Kidney tubule cell (primary cell): ENCODE data around the gene TPST1.
"Not testable (repeated sequence)": the region's sequence is repeated elsewhere in the genome, so short reads cannot be mapped to it uniquely, and the experiment has no call there.

Experiments
- DNase-seq: peaks from one replicate; pipeline ENCODE4 v3.0.0-alpha.2; 2018; ENCODE audit warnings: low spot score

TPST1 gene

DNA sequence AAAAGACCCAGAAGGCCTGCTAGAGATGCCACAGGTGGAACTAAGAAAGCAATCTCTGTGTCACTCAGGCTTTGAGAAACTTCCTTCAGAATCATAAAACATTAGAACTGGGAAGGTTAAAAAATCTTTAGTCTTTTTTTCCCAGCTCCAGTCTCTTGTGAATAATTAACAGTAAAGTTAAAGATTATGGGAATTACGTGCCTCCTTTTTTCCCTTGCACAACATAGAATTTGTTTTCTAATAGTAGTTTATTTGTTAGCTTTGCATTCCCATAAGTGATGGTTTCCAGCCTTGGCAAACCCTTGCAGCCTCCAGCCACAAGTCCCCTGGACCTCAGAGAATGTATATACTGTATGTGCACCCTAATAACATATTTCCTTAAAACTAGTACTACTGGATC, 128.3 kb downstream of the TPST1 start:
- DNase-seq, result peak; percentile 50

- DNase-seq, result no peak
Observed at GRCh38 chr7:66335318-66335717, 130.2 kb downstream of the TPST1 start.

DNA sequence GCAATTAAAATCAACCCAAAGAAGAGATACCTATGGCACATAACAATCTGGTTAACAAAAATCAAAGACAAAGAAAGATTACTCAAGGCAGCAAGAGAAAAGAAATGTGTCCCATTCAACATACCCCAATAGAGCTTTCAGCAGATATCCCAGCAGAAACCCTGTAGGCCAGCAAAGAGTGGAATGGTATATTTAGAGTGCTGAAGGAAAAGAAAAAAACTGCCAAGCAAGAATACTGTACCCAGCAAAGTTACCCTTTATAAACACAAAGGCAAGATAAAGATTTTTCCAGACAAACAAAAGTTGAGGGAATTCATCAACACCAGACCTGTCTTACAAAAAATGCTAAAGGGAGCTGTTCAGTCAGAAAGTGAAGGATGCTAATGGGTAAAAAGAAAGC, 131.6 kb downstream of the TPST1 start:
- DNase-seq, result no peak

DNA sequence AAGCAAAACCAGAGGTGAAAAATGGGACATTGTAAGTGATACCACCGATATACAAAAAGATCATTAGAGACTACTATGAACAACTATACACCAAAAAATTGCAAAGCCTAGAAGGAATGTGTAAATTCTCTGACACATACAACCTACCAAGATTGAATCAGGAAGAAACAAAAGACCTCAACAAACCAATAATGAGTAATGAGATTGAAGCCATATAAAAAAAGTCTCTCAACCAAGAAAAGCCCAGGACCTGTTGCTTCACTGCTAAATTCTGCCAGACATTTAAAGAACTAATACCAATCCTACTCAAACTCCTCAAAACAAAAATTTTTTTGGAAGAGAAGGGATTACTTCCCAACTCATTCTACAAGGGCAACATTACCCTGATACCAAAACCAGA, 134.0 kb downstream of the TPST1 start:
- DNase-seq, result no peak

- DNase-seq, result no peak
Observed at GRCh38 chr7:66344166-66344565, 139.0 kb downstream of the TPST1 start.

DNA sequence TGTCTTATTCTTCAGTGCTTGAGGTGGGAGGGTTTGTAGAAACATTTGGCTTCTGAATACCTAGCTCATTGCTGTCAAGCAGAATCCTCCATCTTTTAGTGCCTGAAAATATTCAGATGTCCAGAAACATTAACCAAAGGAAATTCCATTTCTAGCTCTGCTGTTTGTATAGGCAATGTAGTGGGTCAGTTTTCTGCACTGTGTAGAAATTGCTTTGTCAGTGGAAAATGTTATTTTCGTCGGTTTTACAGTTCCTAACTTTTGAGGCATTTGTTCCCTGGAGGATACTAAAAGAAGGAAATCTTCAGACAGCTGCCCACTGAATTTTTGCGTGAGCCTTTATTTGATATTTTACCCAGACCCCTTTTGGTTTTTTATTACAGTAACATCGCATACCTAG, 143.4 kb downstream of the TPST1 start:
- DNase-seq, result no peak

DNA sequence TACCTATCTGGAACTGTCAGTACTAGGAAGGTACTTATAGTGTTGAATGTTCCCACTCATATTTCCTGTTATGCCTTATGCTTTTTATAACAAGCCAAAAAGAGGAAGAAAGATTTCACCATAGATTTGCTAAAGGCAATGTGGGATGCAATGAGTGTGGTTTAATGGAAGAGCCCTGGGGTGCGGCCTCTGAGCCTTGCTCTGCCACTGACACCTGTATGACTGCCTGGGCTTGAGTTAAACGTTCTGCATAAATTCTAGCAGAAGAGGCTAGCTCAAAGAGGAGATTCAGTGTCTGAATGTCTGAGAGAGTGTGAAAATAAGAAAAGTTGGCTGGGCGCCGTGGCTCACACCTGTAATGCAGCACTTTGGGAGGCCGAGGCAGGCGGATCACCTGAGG, 143.8 kb downstream of the TPST1 start:
- DNase-seq, result no peak

DNA sequence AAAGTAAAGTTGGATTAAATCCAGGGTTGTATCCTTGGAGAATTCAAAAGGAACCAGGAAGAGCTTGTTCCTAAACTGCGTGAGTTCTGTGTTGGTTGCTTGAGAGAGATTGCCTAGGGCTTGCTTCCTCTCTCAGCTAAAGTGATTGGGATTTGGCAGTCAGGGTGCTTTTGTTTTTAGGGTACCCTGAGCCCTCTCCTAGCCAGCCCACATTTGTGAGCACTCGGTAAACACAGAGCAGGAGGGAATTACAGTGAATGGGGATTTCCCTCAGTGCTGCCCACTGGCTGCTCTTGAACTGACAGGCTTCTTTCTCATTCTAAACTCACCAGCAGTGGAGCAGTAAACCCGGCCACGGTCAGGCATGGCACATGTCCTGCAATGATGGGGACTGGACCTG, 146.9 kb downstream of the TPST1 start:
- peak; percentile 55 for DNase-seq

DNA sequence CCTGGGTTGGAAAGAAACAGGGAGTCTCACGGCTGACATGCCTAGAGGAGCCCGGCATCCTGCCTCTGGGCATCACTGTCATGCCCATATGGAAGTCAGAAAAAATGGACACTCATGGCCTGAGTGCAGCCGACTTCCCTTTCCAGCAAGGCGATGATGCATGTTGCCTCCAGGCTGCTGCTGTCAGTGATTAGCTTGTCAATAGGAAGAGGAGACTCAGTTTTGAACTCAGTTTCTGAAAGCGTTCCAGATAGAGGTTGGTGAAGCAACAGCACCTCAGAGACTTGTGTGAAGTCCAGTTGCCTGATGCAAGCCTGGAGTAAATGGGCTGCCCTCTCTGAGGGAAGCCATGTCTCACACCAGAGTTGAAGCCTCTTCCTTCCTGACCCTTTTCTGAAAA, 148.4 kb downstream of the TPST1 start:
- peak; percentile 48 for DNase-seq

DNA sequence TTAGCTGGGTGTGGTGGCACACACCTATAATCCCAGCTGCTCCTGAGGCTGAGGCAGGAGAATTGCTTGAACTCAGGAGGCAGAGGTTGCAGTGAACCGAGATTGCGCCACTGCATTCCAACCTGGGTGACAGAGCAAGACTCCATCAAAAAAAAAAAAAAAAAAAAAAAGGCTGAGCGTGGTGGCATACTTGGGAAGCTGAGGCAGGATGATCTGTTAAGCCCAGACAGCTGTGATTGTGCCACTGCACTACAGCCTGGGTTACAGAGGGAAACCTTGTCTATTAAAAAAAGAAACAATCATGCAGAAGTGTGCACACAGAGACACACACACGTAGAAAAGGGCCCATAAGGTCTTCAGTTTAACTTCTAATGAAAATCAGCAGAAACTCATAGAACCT, 150.6 kb downstream of the TPST1 start:
- no peak for DNase-seq

- peak; percentile 39 for DNase-seq
Observed at GRCh38 chr7:66356277-66356721, 151.2 kb downstream of the TPST1 start.

- DNase-seq, result no peak
Observed at GRCh38 chr7:66357087-66357486, 152.0 kb downstream of the TPST1 start.

DNA sequence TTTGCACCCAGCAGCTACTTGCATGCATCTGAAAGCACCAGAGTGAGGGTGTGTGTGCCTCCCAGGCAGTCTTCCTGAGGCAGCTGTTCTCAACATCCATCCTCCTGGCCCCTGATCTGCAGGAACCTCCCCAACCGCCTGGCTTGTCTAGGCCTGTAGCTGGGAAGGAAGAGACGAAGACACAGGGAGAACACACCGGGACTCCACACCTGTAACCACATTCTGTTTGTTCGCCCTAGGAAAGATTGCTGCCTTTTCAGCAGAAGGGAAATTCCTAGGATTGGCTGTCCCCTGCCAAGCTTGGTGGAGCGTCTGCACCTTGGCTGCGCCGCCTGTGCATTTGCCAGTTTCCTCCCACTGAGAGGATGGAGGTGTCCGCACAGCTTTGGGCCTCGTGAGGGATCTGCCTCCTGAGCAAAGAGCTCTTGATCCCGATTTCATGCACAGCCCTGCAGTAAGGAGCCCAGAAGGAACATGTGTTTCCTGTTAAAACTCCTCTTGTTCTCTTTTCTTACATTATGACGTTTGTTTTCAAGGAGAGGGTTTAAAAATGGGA, 154.6 kb downstream of the TPST1 start:
- no peak for DNase-seq

DNA sequence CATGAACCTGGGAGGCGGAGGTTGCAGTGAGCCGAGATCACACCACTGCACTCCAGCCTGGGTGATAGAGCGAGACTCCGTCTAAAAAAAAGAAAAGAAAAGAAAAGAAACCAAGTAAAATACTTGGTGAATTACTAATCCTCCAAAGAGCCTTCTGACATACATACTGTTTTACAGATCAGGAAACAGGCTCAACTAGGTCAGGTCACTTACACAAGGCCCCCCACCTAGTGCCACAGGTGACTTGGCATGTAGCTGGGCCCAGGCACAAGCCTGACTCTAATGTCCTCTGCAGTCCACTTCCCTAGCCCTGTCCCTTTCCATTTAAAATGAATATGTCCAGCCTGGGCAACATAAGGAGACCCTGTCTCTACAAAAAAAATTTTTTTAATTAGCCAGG, 157.0 kb downstream of the TPST1 start:
- DNase-seq, result peak; percentile 55

DNA sequence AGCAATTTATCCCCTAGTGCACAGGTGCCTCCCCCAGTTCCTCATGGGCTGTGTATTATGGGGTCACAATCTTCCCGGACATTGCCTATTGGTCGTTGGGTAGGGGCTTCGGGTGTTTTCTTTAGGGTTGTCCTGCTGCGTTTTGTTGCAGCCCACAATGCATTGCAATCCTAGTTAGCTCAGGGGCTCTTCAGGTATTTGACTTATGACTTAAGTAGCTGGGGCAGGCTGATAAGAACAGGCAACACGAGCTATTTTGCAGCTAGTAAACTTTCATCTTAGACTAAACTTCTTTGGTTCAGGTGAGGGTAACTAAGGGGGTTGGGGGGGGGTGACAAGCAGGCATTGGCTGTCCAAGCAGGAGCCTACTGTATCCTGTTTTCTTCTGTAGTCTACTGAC, 158.5 kb downstream of the TPST1 start:
- DNase-seq, result no peak

- DNase-seq, result not testable (repeated sequence)
Observed at GRCh38 chr7:66365031-66365430, 159.9 kb downstream of the TPST1 start.

DNA sequence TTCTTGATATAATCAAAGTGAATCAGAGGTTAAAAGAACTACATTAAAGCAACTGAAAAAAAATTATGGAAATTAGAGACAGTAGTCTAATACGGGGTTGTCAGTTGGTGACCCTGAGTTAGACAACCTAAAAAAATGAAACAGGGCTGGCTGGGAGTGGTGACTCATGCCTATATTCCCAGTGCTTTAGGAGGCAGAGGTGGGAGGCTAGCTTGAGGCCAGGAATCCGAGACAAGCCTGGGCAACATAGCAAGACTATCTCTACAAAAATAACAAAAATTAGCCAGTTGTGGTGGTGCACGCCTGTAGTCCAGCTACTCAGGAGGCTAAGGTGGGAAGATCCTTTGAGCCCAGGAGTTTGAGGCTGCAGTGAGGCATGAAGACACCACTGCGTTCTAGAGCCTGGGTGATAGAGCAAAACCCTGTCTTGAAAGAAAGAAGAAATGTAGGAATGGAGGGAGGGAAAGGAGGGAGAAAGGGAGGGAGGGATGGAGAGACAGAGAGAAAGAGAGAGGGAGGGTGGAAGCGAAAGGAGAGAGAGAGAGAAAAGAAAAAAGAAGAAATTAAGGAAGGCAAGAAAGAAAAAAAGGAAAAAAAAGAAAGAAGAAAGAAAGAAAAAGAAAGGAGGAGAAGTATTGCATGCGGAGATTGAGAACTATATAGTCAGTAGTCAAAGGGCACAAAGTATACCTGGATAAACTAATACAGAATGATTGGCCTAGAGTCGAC, 166.1 kb downstream of the TPST1 start:
- no peak for DNase-seq

GRCh38 chr7:66374141-66374840, 169.2 kb downstream of the TPST1 start:
- DNase-seq, result not testable (repeated sequence)

- DNase-seq, result no peak
Observed at GRCh38 chr7:66376264-66376945, 171.3 kb downstream of the TPST1 start.

GRCh38 chr7:66377045-66377444, 171.9 kb downstream of the TPST1 start:
- no peak for DNase-seq

DNA sequence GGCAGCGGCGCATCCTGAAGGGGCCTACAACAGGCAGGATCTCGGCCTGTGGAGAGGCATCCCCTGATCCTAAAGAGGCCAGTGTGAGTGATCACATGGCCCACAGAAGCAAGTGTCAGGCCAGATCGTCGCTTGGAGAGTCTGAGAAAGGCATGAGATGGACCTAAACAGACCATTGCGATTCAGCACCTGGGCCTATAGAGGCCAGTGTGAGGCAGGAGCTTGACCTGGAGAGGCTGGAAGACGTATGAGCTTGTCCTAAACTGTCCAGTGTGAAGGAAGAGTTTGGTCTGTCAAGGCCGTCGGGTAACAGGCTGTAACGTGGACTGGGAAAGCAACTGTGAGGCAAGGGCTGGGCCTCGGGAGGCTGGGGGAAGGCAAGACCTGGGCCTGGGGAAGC, 172.6 kb downstream of the TPST1 start:
- no peak for DNase-seq

DNA sequence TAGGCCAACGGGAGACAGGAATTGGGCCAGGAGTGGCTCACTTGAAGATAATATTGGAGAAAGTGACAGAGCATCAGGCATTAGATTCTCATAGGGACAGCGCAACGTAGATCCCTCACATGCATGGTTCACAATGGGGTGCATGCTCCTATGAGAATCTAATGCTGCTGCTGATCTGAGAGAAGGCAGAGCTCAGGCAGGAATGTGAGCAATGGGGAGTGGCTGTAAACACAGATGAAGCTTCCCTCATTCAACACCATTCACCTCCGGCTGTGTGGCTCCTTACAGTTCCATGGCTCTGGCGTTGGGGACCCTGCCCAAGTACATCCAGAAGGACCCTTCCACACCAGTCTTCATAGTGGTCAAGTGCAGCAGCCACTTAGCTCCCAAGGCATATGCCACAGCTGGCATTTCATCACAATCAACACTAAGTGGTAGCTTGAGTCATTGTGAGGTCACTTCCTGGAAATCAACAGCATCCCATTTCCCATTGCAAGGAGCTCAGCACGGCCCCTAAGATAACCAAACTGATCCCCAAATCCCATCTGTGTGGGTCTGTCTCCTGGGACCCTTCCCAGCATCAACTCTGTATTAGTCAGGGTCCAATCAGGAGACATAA, 174.5 kb downstream of the TPST1 start:
- DNase-seq, result peak; percentile 33
